GM13976 (cell line): ENCODE results near the gene IL1RAP.

Experiments used
- DNase-seq: peaks from one replicate; pipeline ENCODE4 v3.0.0; 2012; ENCODE audit warnings: low spot score
- CTCF ChIP-seq: IDR thresholded peaks from 2 replicates; pipeline ENCODE4 v1.5.1; 2012; ENCODE audit warnings: borderline replicate concordance, mild to moderate bottlenecking; ENCODE audit not compliant: insufficient read depth; ENCODE audit errors: extremely low read depth, missing control alignments, control extremely low read depth
- in situ Hi-C: fragments of 300-500 bp; cut with MboI; formaldehyde crosslinking; loops from one replicate; pipeline ENCODE4 v1.12.0; 2022; ENCODE audit warnings: low sequenced_read_pairs, mixed read lengths, inconsistent platforms; ENCODE audit not compliant: unreplicated experiment

Gene IL1RAP

GRCh38 chr3:190534986-190535385 lies 21.1 kb downstream of the IL1RAP start:
- in situ Hi-C loops: no loop called here

GRCh38 chr3:190537146-190537545 lies 23.3 kb downstream of the IL1RAP start:
- DNase-seq: no peak
- no peak for TF ChIP-seq CTCF
- in situ Hi-C loops: no loop called here

More at GRCh38 chr3:190534986-190535385, 21.1 kb downstream of the IL1RAP start:
- no peak for TF ChIP-seq CTCF
- DNase-seq: no peak

GRCh38 chr3:190538288-190538687 lies 24.4 kb downstream of the IL1RAP start:
- in situ Hi-C loops: no loop called here
- no peak for TF ChIP-seq CTCF
- no peak for DNase-seq

- in situ Hi-C loops: no loop called here
- TF ChIP-seq CTCF: no peak
- DNase-seq: no peak
Measured at GRCh38 chr3:190539526-190539925, 25.6 kb downstream of the IL1RAP start.

GRCh38 chr3:190541008-190541407 lies 27.1 kb downstream of the IL1RAP start:
- no peak for TF ChIP-seq CTCF
- no peak for DNase-seq
- in situ Hi-C loops: no loop called here

GRCh38 chr3:190541560-190541959 lies 27.7 kb downstream of the IL1RAP start:
- no peak for TF ChIP-seq CTCF
- no peak for DNase-seq
- in situ Hi-C loops: no loop called here

GRCh38 chr3:190542846-190543245 lies 29.0 kb downstream of the IL1RAP start:
- no peak for TF ChIP-seq CTCF
- DNase-seq: no peak
- in situ Hi-C loops: no loop called here
